Memory B cell (primary cell): ENCODE measurements around the gene LIPT2.
"Not testable (repeated sequence)": the region's sequence is repeated elsewhere in the genome, so short reads cannot be mapped to it uniquely, and the experiment has no call there.

ENCODE experiments used
- ATAC-seq: fragments of 150-1000 bp; cut with Tn5 transposase; 2 replicates; pipeline ENCODE4 v1.10.0; 2021; ENCODE audit warnings: low read depth, mild to moderate bottlenecking, moderate library complexity
- DNase-seq, 2 donors: peaks; one replicate each; pipeline ENCODE4 v3.0.0; 2022; ENCODE audit warnings: low spot score in 2 of 2
- H3K27ac Mint-ChIP-seq: one replicate; pipeline ENCODE4 v1.8.0; 2022; ENCODE audit warnings: mild to moderate bottlenecking, moderate library complexity, mixed read lengths
- H3K27me3 Mint-ChIP-seq: one replicate; pipeline ENCODE4 v1.8.0; 2022; ENCODE audit warnings: mixed read lengths
- H3K36me3 Mint-ChIP-seq: one replicate; pipeline ENCODE4 v1.8.0; 2022; ENCODE audit warnings: mild to moderate bottlenecking, mixed read lengths
- H3K4me1 Mint-ChIP-seq: one replicate; pipeline ENCODE4 v1.8.0; 2022; ENCODE audit warnings: mixed read lengths
- H3K4me3 Mint-ChIP-seq: one replicate; pipeline ENCODE4 v1.8.0; 2022; ENCODE audit warnings: mild to moderate bottlenecking, moderate library complexity, mixed read lengths
- H3K9me3 Mint-ChIP-seq: one replicate; pipeline ENCODE4 v1.8.0; 2022; ENCODE audit warnings: mixed read lengths

The LIPT2 gene

GRCh38 chr11:74492974-74493790 lies at the start of gene LIPT2:
Gene LIPT2, minus strand, starts transcription at chr11:74493724. Its CDS starts 21 bp downstream, at chr11:74493703.
- Mint-ChIP-seq H3K27me3 (no peaks in the 10 kb centered on the region), H3K9me3 (no peaks in the 10 kb centered on the region), H3K4me1 (peaks cover 9% of the 10 kb centered on the region), H3K4me3 (peak within 1 kb of the TSS; percentile 56), H3K36me3 (peaks cover 10% of the 10 kb centered on the region), H3K27ac (peak within 1 kb of the TSS; percentile 24)
- DNase-seq: peak; percentile 88 to 95
- ATAC-seq: peak; percentile 92

- Mint-ChIP-seq H3K4me3 (no peak overlapping the region), H3K27me3 (peaks cover 9% of the 10 kb centered on the region), H3K9me3 (peaks cover 16% of the 10 kb centered on the region), H3K4me1 (no peaks in the 10 kb centered on the region), H3K36me3 (peaks cover 8% of the 10 kb centered on the region), H3K27ac (no peak overlapping the region)
- ATAC-seq (no peak), DNase-seq (no peak)
Observed at GRCh38 chr11:74541466-74541865, 47.9 kb upstream of the LIPT2 start.

- ATAC-seq: no peak
- no peak for DNase-seq
- Mint-ChIP-seq H3K4me1 (no peaks in the 10 kb centered on the region), H3K4me3 (no peak overlapping the region), H3K27ac (no peak overlapping the region), H3K9me3 (peaks cover 16% of the 10 kb centered on the region), H3K27me3 (peaks cover 9% of the 10 kb centered on the region), H3K36me3 (peaks cover 8% of the 10 kb centered on the region)
Observed at GRCh38 chr11:74540270-74540669, 46.7 kb upstream of the LIPT2 start.

DNA sequence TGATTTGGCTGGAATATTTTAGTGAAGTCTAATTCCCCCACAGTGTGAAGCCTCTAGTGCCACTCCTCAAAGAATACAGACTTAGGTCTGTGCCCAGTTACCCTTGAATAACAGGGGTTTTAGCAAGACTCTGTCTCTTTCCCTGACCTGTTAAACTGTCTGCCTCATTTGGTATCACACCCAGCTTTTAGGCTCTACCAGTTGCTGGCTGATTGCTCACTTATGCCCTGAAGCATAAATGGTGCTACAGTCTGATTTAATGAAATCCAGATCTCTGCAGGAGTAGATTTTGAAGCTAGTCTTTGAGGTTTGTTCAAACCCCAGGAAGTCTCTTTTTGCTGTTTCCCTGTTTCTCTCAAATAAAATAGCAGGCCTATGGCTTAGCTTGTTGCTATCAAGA lies 45.2 kb upstream of the LIPT2 start:
- H3K4me1 Mint-ChIP-seq: no peaks in the 10 kb centered on the region
- no peak overlapping the region for H3K27ac Mint-ChIP-seq
- ATAC-seq (no peak), DNase-seq (no peak)
- peaks cover 4% of the 10 kb centered on the region for H3K36me3 Mint-ChIP-seq
- peaks cover 12% of the 10 kb centered on the region for H3K9me3 Mint-ChIP-seq
- H3K4me3 Mint-ChIP-seq: no peak overlapping the region
- peaks cover 9% of the 10 kb centered on the region for H3K27me3 Mint-ChIP-seq

DNA sequence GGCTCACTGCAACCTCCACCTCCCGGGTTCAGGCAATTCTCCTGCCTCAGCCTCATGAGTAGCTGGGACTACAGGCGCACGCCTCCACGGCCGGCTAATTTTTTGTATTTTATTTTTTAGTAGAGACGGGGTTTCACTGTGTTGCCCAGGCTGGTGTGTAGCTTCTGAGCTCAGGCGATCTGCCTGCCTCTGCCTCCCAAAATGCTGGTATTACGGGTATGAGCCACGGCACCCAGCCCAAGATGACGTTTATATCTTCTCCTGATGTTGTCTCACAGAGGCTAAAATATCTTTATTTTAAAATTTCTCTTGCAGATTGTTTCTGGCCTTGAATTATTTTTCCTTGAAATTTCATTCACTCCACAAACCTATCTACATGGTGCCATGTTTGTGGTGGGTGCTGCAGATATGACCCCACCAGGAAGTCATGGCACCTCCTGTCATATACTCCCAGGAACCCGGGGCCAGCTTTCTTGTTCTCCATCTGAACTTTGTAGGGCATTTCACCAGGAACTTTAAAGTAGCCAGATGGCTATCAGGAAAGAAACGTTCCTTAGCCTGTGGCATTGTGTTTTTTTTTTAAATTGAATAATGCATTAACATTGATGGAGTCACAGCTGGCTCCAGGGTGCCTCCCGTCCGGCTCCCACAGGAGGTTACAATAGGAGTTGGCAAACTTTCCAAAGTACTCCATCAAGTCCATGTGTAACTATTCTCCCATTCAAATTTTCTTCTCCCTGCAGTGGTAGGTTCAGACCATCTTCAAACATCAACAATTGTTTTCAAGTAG lies 42.0 kb upstream of the LIPT2 start:
- peaks cover 14% of the 10 kb centered on the region for H3K27me3 Mint-ChIP-seq
- H3K9me3 Mint-ChIP-seq: peaks cover 12% of the 10 kb centered on the region
- H3K27ac Mint-ChIP-seq: no peak overlapping the region
- ATAC-seq (no peak), DNase-seq (no peak)
- H3K4me3 Mint-ChIP-seq: peak overlapping the region; percentile 43
- H3K4me1 Mint-ChIP-seq: peaks cover 7% of the 10 kb centered on the region
- H3K36me3 Mint-ChIP-seq: peaks cover 6% of the 10 kb centered on the region

GRCh38 chr11:74534946-74535275 lies 41.4 kb upstream of the LIPT2 start:
- H3K27ac Mint-ChIP-seq, H3K4me1 Mint-ChIP-seq, DNase-seq, ATAC-seq, H3K36me3 Mint-ChIP-seq: not testable (repeated sequence)
- peaks cover 13% of the 10 kb centered on the region for H3K9me3 Mint-ChIP-seq
- peak overlapping the region; percentile 43 for H3K4me3 Mint-ChIP-seq
- peaks cover 14% of the 10 kb centered on the region for H3K27me3 Mint-ChIP-seq

DNA sequence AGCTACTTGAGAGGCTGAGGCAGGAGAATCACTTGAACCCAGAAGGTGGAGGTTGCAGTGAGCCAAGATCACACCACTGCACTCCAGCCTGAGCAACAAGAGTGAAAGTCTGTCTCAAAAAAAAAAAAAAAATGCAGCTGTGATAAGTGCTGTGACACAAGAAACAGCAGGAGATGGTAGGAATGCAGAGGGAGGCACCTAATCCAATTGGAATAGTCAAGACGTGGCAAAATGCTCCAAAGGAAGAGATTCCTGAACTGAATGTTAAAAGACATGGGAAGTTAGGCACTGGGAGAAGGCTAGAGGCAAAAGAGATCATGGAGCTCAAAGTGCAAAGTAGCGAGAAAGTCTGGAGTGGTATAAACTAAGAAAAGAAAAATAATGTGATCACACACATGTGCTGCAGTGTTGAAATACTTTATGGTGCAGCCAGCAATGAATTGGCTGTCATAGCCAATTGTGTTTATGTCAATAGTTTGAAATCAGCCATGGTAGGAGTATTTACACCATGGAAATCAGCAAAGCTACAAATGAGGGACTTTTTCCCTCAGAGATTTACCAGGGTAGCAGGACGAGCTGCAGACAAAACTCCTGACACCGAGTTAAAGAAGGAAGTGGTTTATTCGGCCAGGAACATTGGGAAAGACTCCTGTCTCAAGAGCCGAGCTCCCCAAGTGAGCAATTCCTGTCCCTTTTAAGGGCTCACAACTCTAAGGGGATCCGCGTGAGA lies 40.9 kb upstream of the LIPT2 start:
- DNase-seq: no peak
- peaks cover 14% of the 10 kb centered on the region for H3K27me3 Mint-ChIP-seq
- peaks cover 7% of the 10 kb centered on the region for H3K4me1 Mint-ChIP-seq
- H3K36me3 Mint-ChIP-seq: peaks cover 6% of the 10 kb centered on the region
- H3K4me3 Mint-ChIP-seq: peak overlapping the region; percentile 43
- no peak for ATAC-seq
- H3K27ac Mint-ChIP-seq: no peak overlapping the region
- peaks cover 13% of the 10 kb centered on the region for H3K9me3 Mint-ChIP-seq

DNA sequence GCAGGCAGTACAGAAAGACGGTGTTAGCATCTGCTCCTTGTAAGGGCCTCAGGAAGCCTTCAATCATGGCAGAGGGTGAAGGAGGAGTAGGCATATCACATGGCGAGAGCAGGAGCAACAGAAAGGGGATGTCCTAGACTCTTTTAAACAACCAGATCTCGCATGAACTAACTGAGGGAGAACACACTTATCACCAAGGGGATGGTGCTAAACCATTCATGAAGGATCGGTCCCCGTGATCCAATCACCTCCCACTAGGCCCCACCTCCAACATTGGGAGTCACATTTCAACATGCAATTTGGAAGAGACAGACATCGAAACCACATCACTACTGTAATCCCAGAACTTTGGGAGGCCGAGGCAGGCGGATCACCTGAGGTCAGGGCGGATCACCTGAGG lies 39.9 kb upstream of the LIPT2 start:
- H3K27me3 Mint-ChIP-seq: peaks cover 14% of the 10 kb centered on the region
- DNase-seq (no peak), ATAC-seq (no peak)
- peaks cover 12% of the 10 kb centered on the region for H3K9me3 Mint-ChIP-seq
- no peak overlapping the region for H3K27ac Mint-ChIP-seq
- H3K4me1 Mint-ChIP-seq: peaks cover 7% of the 10 kb centered on the region
- H3K4me3 Mint-ChIP-seq: no peak overlapping the region
- peaks cover 6% of the 10 kb centered on the region for H3K36me3 Mint-ChIP-seq

DNA sequence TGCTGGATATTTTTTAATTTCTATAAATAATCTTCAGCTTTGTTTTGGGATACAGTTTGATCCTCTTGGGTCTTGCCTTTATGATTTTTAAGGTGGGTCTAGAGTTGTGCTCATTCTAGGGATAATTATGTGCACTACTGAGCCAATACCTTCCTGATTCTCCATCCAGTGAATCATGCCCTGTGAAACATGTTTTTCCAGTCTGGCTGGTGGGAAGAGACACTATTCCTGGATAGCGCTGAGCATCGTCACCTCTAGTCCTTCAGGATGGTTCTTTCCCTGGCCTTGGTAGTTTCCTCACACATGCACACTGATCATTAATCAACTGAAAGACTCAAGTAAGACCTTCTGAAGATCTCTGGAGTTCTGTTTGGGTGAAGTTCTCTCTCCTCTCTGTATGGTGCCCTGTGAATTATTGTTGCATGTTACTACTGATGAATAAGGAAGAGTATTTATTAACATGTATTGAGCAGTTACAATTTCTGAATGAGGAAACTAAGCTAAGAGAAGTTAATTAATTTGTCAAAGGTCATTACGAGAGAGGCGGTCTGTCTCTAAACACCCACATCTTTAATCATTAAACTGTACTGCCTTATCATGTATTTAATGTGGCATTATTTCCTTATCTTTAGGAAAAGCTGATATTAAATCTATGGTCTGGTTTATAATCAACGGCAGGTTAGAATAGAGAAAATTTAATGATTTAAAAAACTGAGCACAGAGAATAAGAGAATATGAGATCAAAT lies 39.1 kb upstream of the LIPT2 start:
- Mint-ChIP-seq H3K27me3 (peaks cover 14% of the 10 kb centered on the region), H3K4me3 (no peak overlapping the region), H3K9me3 (peaks cover 6% of the 10 kb centered on the region), H3K27ac (no peak overlapping the region), H3K36me3 (peaks cover 6% of the 10 kb centered on the region), H3K4me1 (peaks cover 7% of the 10 kb centered on the region)
- DNase-seq (no peak), ATAC-seq (no peak)

GRCh38 chr11:74524978-74525377 lies 31.5 kb upstream of the LIPT2 start:
- DNase-seq (no peak), ATAC-seq (no peak)
- no peak overlapping the region for H3K27ac Mint-ChIP-seq
- H3K36me3 Mint-ChIP-seq: no peaks in the 10 kb centered on the region
- peaks cover 3% of the 10 kb centered on the region for H3K27me3 Mint-ChIP-seq
- H3K9me3 Mint-ChIP-seq: no peaks in the 10 kb centered on the region
- H3K4me1 Mint-ChIP-seq: no peaks in the 10 kb centered on the region
- H3K4me3 Mint-ChIP-seq: no peak overlapping the region

DNA sequence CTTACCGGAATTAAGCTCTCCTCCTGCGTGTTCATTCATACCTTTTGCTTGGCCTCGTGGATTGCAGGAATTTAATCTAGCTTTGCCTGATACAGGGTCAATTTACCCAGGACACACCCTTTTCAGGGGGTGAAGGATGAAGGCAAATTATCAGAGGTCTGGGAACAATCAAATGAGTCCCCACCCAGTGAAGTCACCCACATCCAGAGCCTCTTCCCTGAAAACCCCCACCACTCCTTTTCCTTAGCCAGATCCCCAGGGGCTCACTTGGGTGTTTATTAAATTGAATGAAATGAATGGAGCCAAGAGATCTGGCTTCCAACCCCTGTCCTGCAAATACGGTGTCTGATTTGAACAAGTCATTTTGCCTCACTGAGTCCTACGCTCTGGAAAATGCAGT lies 31.0 kb upstream of the LIPT2 start:
- Mint-ChIP-seq H3K9me3 (no peaks in the 10 kb centered on the region), H3K4me1 (no peaks in the 10 kb centered on the region), H3K27ac (no peak overlapping the region), H3K27me3 (peaks cover 6% of the 10 kb centered on the region), H3K4me3 (no peak overlapping the region), H3K36me3 (no peaks in the 10 kb centered on the region)
- DNase-seq (no peak), ATAC-seq (no peak)

DNA sequence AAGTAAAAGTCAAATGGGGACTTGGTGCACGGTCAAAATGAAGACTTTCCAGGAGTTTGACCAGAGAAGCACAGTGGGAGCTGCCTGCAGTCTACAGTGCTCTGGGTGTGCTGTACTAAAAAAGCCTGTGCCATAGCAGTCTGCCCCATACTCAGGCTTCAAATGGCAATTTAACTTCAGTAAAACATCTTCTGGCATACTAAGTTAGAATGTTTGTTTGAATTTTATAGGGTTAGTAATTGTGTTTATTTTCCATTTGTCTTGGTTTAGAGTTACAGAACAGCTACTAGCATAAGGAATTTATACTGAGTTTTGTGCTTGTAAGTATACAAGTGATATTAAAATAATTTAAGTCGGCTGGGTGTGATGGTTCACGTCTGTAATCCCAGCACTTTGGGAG lies 29.3 kb upstream of the LIPT2 start:
- Mint-ChIP-seq H3K4me1 (no peaks in the 10 kb centered on the region), H3K27ac (no peak overlapping the region), H3K36me3 (no peaks in the 10 kb centered on the region), H3K4me3 (no peak overlapping the region), H3K27me3 (peaks cover 6% of the 10 kb centered on the region), H3K9me3 (no peaks in the 10 kb centered on the region)
- DNase-seq (no peak), ATAC-seq (no peak)

- H3K9me3 Mint-ChIP-seq: peaks cover 4% of the 10 kb centered on the region
- H3K36me3 Mint-ChIP-seq: no peaks in the 10 kb centered on the region
- no peak overlapping the region for H3K27ac Mint-ChIP-seq
- no peak overlapping the region for H3K4me3 Mint-ChIP-seq
- DNase-seq: no peak
- no peak for ATAC-seq
- no peaks in the 10 kb centered on the region for H3K4me1 Mint-ChIP-seq
- H3K27me3 Mint-ChIP-seq: peaks cover 6% of the 10 kb centered on the region
Observed at GRCh38 chr11:74521666-74522252, 28.2 kb upstream of the LIPT2 start.
